Caco-2 (cell line): ENCODE results near the gene DNASE1. TPM values are rescaled to one million over a fixed set of nuclear protein-coding genes. Genes with fewer than 3 reads are reported as not detected.

Experiments
- BruUV-seq: library from RNA; stranded (reverse); fragments of 400-500 nt; replicated peaks from 2 replicates; lab custom pipeline; 2021; lab: Mats Ljungman, UMichigan
- CTCF ChIA-PET: fragments of 300-600 bp; sonication (Branson Sonifier 250); formaldehyde crosslinking; loops from one replicate; lab custom pipeline; 2022; ENCODE audit warnings: antibody characterized with exemption; lab: Charles Lee
- POLR2A ChIA-PET: fragments of 300-600 bp; sonication (Branson Sonifier 250); formaldehyde crosslinking; loops from one replicate; lab custom pipeline; 2022; ENCODE audit warnings: antibody characterized with exemption; lab: Charles Lee
- DNase-seq, 2 experiments: peaks; one replicate each; pipeline versions ENCODE4 v3.0.0 to v3.0.0-alpha.2; 2020 to 2022
- H3K27me3 ChIP-seq: replicated peaks from 2 replicates; pipeline ENCODE4 v1.6.0; 2011; ENCODE audit warnings: low read length; ENCODE audit not compliant: control insufficient read depth, insufficient read depth
- H3K36me3 ChIP-seq: 2 replicates; pipeline ENCODE4 v1.5.1; 2011; ENCODE audit warnings: low read length; ENCODE audit not compliant: control insufficient read depth, insufficient read depth
- H3K4me1 ChIP-seq: fragments of 250-450 bp; sonication (Bioruptor Pico); 2 replicates; pipeline ENCODE4 v1.5.1; 2020; ENCODE audit warnings: mild to moderate bottlenecking
- H3K4me3 ChIP-seq: 2 replicates; pipeline ENCODE4 v1.5.1; 2011; ENCODE audit warnings: low read depth, mild to moderate bottlenecking, control low read depth, low read length
- H3K9me3 ChIP-seq: fragments of 250-450 bp; sonication (Bioruptor Pico); 2 replicates; pipeline ENCODE4 v1.5.1; 2020; ENCODE audit warnings: mild to moderate bottlenecking, moderate library complexity
- H3K27ac Mint-ChIP-seq: one replicate; pipeline ENCODE4 v1.8.0; 2022; ENCODE audit warnings: mixed read lengths; ENCODE audit not compliant: unreplicated experiment
- H3K27me3 Mint-ChIP-seq: one replicate; pipeline ENCODE4 v1.8.0; 2022; ENCODE audit warnings: mixed read lengths; ENCODE audit not compliant: insufficient read depth, unreplicated experiment
- H3K36me3 Mint-ChIP-seq: one replicate; pipeline ENCODE4 v1.8.0; 2022; ENCODE audit warnings: mild to moderate bottlenecking, mixed read lengths; ENCODE audit not compliant: insufficient read depth, unreplicated experiment
- H3K4me1 Mint-ChIP-seq: one replicate; pipeline ENCODE4 v1.8.0; 2022; ENCODE audit warnings: low read depth, mixed read lengths; ENCODE audit not compliant: unreplicated experiment
- H3K4me3 Mint-ChIP-seq: one replicate; pipeline ENCODE4 v1.8.0; 2022; ENCODE audit warnings: mild to moderate bottlenecking, moderate library complexity, mixed read lengths; ENCODE audit not compliant: unreplicated experiment
- H3K9me3 Mint-ChIP-seq: one replicate; pipeline ENCODE4 v1.8.0; 2022; ENCODE audit warnings: mixed read lengths; ENCODE audit not compliant: unreplicated experiment
- intact Hi-C: fragments of 100-400 bp; cut with micrococcal nuclease; formaldehyde crosslinking; loops from one replicate; pipeline ENCODE4 v1.10.0; 2022; ENCODE audit not compliant: unreplicated experiment
- total RNA-seq: library from RNA; stranded (reverse); gene quantifications from 2 replicates; pipeline ENCODE4 v1.2.3, GENCODE V29; 2022
- TF ChIP-seq, protein P1 (sequence below), 2 experiments: fragments of 200-600 bp in 1 of 2; IDR thresholded peaks; 1 replicate in 1 of 2; 2 replicates in 1 of 2; pipeline versions ENCODE4 v1.5.1 to v1.8.0; 2011 to 2022; ENCODE audit warnings: antibody characterized with exemption in 1 of 2, control low read depth in 1 of 2, inconsistent platforms in 1 of 2, low read depth in 1 of 2, low read length in 1 of 2, mild to moderate bottlenecking in 1 of 2, moderate library complexity in 1 of 2; ENCODE audit not compliant: insufficient read depth in 1 of 2, severe bottlenecking in 1 of 2, unreplicated experiment in 1 of 2

The DNASE1 gene
- total RNA-seq, 1 experiment from 2014 or later: 26.2 TPM

DNA sequence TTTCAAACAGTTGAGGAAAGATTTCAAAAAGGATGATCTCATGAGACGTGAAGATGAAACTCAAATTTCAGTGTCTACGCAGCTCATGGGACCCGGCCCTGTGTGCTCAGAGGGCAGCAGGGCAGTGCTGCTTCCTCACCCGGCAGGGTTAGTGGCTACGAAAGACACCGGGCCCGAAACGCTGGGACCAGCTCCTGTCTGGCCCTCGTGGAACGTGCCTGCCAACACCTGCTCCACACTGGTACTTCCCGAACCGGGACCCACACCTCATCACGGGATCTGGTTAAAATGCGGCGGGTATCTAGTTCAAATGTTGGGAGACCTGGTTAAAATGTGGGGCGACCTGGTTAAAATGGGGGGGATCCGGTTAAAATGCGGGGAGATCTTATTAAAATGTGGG, 18.7 kb downstream of the DNASE1 start:
- TF ChIP-seq, protein P1, sequence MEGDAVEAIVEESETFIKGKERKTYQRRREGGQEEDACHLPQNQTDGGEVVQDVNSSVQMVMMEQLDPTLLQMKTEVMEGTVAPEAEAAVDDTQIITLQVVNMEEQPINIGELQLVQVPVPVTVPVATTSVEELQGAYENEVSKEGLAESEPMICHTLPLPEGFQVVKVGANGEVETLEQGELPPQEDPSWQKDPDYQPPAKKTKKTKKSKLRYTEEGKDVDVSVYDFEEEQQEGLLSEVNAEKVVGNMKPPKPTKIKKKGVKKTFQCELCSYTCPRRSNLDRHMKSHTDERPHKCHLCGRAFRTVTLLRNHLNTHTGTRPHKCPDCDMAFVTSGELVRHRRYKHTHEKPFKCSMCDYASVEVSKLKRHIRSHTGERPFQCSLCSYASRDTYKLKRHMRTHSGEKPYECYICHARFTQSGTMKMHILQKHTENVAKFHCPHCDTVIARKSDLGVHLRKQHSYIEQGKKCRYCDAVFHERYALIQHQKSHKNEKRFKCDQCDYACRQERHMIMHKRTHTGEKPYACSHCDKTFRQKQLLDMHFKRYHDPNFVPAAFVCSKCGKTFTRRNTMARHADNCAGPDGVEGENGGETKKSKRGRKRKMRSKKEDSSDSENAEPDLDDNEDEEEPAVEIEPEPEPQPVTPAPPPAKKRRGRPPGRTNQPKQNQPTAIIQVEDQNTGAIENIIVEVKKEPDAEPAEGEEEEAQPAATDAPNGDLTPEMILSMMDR (IDR thresholded peaks at IDR 0.05; ENCODE audit: insufficient read depth in 1 of 2, low read depth in 1 of 2, low read length in 1 of 2, severe bottlenecking in 1 of 2, unreplicated experiment in 1 of 2): no peak
- H3K36me3 Mint-ChIP-seq: peaks cover 82% of the 10 kb centered on the region
- no peak overlapping the region for H3K27ac Mint-ChIP-seq
- Histone ChIP-seq H3K27me3 (no peaks in the 10 kb centered on the region), H3K9me3 (no peaks in the 10 kb centered on the region), H3K4me1 (no peaks in the 10 kb centered on the region), H3K36me3 (no peaks in the 10 kb centered on the region; the same call in 1 of the 2 replicates), H3K4me3 (no peak overlapping the region)
- DNase-seq: no peak
- ChIA-PET CTCF (no interaction called here), POLR2A (no interaction called here)
- no peaks in the 10 kb centered on the region for H3K4me1 Mint-ChIP-seq
- intact Hi-C loops: no loop called here
- no peaks in the 10 kb centered on the region for H3K9me3 Mint-ChIP-seq
- no peak overlapping the region for H3K4me3 Mint-ChIP-seq
- BruUV-seq: no TSS peak
- H3K27me3 Mint-ChIP-seq: no peaks in the 10 kb centered on the region

DNA sequence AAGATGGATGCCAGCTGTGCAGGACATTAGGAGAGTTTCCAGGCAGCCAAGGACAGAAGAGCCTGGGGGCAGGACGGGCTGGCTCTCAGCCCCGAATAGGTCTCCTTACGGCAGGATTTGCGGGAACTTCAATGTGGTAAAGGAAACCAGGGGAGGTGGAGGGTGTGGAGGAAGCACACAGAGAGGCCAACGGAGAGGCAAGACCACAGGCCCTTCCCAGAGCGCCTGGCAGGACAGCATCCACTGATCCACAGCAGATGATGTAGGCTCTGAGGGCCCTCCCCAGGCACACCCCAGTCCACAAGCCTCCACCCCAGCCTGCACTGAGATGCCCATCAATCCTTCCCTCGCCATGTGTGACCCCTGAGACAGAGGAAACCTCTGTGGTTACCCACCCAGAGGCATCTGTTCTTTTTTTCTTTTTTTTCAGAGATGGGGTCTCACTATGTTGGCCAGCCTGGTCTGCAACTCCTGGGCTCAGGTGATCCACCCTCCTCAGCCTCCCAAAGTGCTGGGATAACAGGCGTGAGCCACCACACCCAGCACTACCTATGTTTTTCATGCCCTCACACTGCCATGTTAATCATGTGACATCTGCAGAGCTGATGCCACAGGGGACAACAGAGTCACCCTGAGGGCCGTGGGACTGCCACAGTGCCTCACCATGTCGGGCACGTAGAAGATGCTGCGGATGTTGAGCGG, 19.3 kb downstream of the DNASE1 start:
- H3K27me3 Mint-ChIP-seq: no peaks in the 10 kb centered on the region
- CTCF ChIA-PET: no interaction called here
- intact Hi-C loops: no loop called here
- POLR2A ChIA-PET: no interaction called here
- no peaks in the 10 kb centered on the region; the same call in 1 of the 2 replicates for H3K36me3 ChIP-seq
- no peak for DNase-seq
- no TSS peak for BruUV-seq
- H3K4me3 ChIP-seq: no peak overlapping the region
- TF ChIP-seq, protein P1 (IDR thresholded peaks at IDR 0.05; ENCODE audit: insufficient read depth in 1 of 2, low read depth in 1 of 2, low read length in 1 of 2, severe bottlenecking in 1 of 2, unreplicated experiment in 1 of 2): no peak
- H3K27me3 ChIP-seq: no peaks in the 10 kb centered on the region
- no peaks in the 10 kb centered on the region for H3K4me1 ChIP-seq
- no peaks in the 10 kb centered on the region for H3K4me1 Mint-ChIP-seq
- H3K9me3 Mint-ChIP-seq: no peaks in the 10 kb centered on the region
- no peak overlapping the region for H3K4me3 Mint-ChIP-seq
- no peaks in the 10 kb centered on the region for H3K9me3 ChIP-seq
- H3K27ac Mint-ChIP-seq: no peak overlapping the region
- peaks cover 78% of the 10 kb centered on the region for H3K36me3 Mint-ChIP-seq

- H3K4me1 Mint-ChIP-seq: no peaks in the 10 kb centered on the region
- H3K4me3 Mint-ChIP-seq: no peak overlapping the region
- ChIA-PET CTCF (no interaction called here), POLR2A (no interaction called here)
- no peaks in the 10 kb centered on the region for H3K27me3 Mint-ChIP-seq
- Histone ChIP-seq H3K36me3 (no peaks in the 10 kb centered on the region; the same call in 1 of the 2 replicates), H3K4me3 (no peak overlapping the region), H3K9me3 (no peaks in the 10 kb centered on the region), H3K4me1 (no peaks in the 10 kb centered on the region), H3K27me3 (no peaks in the 10 kb centered on the region)
- peaks cover 70% of the 10 kb centered on the region for H3K36me3 Mint-ChIP-seq
- no peak overlapping the region for H3K27ac Mint-ChIP-seq
- BruUV-seq: no TSS peak
- no peak for DNase-seq
- no peaks in the 10 kb centered on the region for H3K9me3 Mint-ChIP-seq
- intact Hi-C loops: no loop called here
- TF ChIP-seq, protein P1 (IDR thresholded peaks at IDR 0.05; ENCODE audit: insufficient read depth in 1 of 2, low read depth in 1 of 2, low read length in 1 of 2, severe bottlenecking in 1 of 2, unreplicated experiment in 1 of 2): no peak
These were observed 20.2 kb downstream of the DNASE1 start for GRCh38 chr16:3674513-3675295.
